Measurements from ENCODE around the gene MDM2. TPM values are rescaled to one million over a fixed set of nuclear protein-coding genes. Genes with fewer than 3 reads are reported as not detected.

The MDM2 gene
- total and polyA plus RNA-seq, 2 of the 13 experiments (the other 11 are each of a cell fraction or from before 2014, with no cell fraction given): 29.3 to 314 TPM

DNA sequence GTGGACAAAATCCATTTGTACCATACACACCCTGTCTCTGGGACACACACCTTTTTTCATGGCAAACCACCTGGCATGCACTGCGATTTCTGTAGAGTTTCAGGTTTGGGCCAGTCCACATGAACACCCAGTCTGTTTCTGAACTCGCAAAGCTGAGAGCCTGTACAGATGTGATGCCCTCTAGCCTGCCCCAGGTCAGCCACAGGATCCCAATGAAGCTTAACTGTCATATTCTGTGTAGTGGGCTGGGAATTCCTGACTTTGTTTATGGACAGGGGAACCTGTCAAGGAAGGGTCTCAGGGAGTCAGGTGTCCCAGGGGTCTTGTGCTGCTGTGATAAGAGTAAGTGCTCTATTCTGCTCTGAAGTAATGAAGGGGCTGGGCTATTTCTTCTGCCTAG, 85.2 kb downstream of the MDM2 start:
- Histone ChIP-seq H2AFZ (ENCODE audit: low read length) (no peak overlapping the region), H3K9ac (ENCODE audit: insufficient read depth, low read depth, low read length) (no peak overlapping the region), H3K79me2 (ENCODE audit: insufficient read depth, low read length) (no peaks in the 10 kb centered on the region), H3K4me1 (ENCODE audit: insufficient read depth, low read length) (peaks cover 25% of the 10 kb centered on the region), H3K4me3 (replicated peaks in 1 of 3; ENCODE audit: insufficient read depth in 1 of 3, low read depth in 2 of 3, low read length in 3 of 3) (no peak overlapping the region), H4K20me1 (ENCODE audit: insufficient read depth, low read length) (no peaks in the 10 kb centered on the region), H3K27ac (ENCODE audit: extremely low read length, insufficient read depth, low read length) (no peak overlapping the region), H3K4me2 (ENCODE audit: low read depth, low read length) (no peak overlapping the region), H3K27me3 (ENCODE audit: control insufficient read depth in 1 of 2, insufficient read depth in 2 of 2, low read length in 2 of 2) (no peaks in the 10 kb centered on the region), H3K36me3 (replicated peaks in 1 of 2; ENCODE audit: control insufficient read depth in 1 of 2, insufficient read depth in 2 of 2, low read length in 2 of 2) (no peaks in the 10 kb centered on the region), H3K9me3 (ENCODE audit: low read length) (no peaks in the 10 kb centered on the region)
- no TSS peak for BruUV-seq (replicated peaks)
- ATAC-seq (no peak), DNase-seq (ENCODE audit: low spot score) (no peak), FAIRE-seq (no peak)
- intact Hi-C loops (cut with micrococcal nuclease; ENCODE audit: unreplicated experiment) (no loop called here), in situ Hi-C loops (cut with HindIII; ENCODE audit: extremely low pct_ligation_motif_present, low pct_unique_long_range_greater_than_20kb) (no loop called here)
- POLR2A ChIA-PET: no interaction called here
- CTCF ChIA-PET (ENCODE audit: low intra/inter-chr PET ratio, low total read pairs): no interaction called here
- 83% methylated on average over 2 of the region's 2 CpGs for WGBS (ENCODE audit: low lambda C conversion rate)
- TF ChIP-seq, protein P1, sequence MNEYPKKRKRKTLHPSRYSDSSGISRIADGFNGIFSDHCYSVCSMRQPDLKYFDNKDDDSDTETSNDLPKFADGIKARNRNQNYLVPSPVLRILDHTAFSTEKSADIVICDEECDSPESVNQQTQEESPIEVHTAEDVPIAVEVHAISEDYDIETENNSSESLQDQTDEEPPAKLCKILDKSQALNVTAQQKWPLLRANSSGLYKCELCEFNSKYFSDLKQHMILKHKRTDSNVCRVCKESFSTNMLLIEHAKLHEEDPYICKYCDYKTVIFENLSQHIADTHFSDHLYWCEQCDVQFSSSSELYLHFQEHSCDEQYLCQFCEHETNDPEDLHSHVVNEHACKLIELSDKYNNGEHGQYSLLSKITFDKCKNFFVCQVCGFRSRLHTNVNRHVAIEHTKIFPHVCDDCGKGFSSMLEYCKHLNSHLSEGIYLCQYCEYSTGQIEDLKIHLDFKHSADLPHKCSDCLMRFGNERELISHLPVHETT (CRISPR knock-in tag; conservative IDR thresholded peaks at IDR 0.05): no peak
- TF ChIP-seq STAG1 (CRISPR knock-in tag; IDR thresholded peaks at IDR 0.05) (no peak), MBNL3 (CRISPR knock-in tag; conservative IDR thresholded peaks at IDR 0.05) (no peak)
- TF ChIP-seq, protein P2, sequence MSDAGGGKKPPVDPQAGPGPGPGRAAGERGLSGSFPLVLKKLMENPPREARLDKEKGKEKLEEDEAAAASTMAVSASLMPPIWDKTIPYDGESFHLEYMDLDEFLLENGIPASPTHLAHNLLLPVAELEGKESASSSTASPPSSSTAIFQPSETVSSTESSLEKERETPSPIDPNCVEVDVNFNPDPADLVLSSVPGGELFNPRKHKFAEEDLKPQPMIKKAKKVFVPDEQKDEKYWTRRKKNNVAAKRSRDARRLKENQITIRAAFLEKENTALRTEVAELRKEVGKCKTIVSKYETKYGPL (CRISPR knock-in tag; IDR thresholded peaks at IDR 0.05): no peak

DNA sequence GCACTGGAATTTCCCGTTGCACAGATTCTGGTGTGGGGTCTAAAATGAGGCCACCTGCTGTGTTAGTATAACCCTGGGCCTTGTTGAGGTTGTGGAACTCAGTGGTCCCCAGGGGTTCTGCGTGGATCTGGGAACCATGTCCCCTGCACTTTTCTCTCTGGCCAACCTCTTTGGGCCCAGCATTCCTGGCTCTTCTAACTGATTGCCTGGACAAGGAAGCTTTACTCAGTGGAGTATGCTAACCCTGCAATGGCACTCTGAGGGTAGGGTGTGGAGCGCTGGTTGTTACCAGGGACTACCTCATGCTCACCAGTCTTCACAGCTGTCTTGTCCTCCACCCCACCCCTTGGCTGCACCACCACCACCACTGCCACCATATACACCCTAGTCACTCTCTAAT, 85.8 kb downstream of the MDM2 start:
- WGBS (ENCODE audit: low lambda C conversion rate): 60% methylated on average over 1 of the region's 3 CpGs
- no peaks in the 10 kb centered on the region for H3K36me3 ChIP-seq (replicated peaks in 1 of 2; ENCODE audit: control insufficient read depth in 1 of 2, insufficient read depth in 2 of 2, low read length in 2 of 2)
- no peak overlapping the region for H3K4me2 ChIP-seq (ENCODE audit: low read depth, low read length)
- intact Hi-C loops (cut with micrococcal nuclease; ENCODE audit: unreplicated experiment) (no loop called here), in situ Hi-C loops (cut with HindIII; ENCODE audit: extremely low pct_ligation_motif_present, low pct_unique_long_range_greater_than_20kb) (no loop called here)
- H3K27ac ChIP-seq (ENCODE audit: extremely low read length, insufficient read depth, low read length): no peak overlapping the region
- peaks cover 28% of the 10 kb centered on the region for H3K4me1 ChIP-seq (ENCODE audit: insufficient read depth, low read length)
- ChIA-PET POLR2A (no interaction called here), CTCF (ENCODE audit: low intra/inter-chr PET ratio, low total read pairs) (no interaction called here)
- H3K9ac ChIP-seq (ENCODE audit: insufficient read depth, low read depth, low read length): no peak overlapping the region
- no peak overlapping the region for H3K4me3 ChIP-seq (replicated peaks in 1 of 3; ENCODE audit: insufficient read depth in 1 of 3, low read depth in 2 of 3, low read length in 3 of 3)
- no peak for DNase-seq (ENCODE audit: low spot score)
- H3K79me2 ChIP-seq (ENCODE audit: insufficient read depth, low read length): no peaks in the 10 kb centered on the region
- H4K20me1 ChIP-seq (ENCODE audit: insufficient read depth, low read length): no peaks in the 10 kb centered on the region
- no peaks in the 10 kb centered on the region for H3K27me3 ChIP-seq (ENCODE audit: control insufficient read depth in 1 of 2, insufficient read depth in 2 of 2, low read length in 2 of 2)
- BruUV-seq (replicated peaks): no TSS peak
- H3K9me3 ChIP-seq (ENCODE audit: low read length): no peaks in the 10 kb centered on the region
- no peak for ATAC-seq
- no peak overlapping the region for H2AFZ ChIP-seq (ENCODE audit: low read length)
- no peak for FAIRE-seq
- TF ChIP-seq SMARCE1 (IDR thresholded peaks at IDR 0.05; ENCODE audit: borderline replicate concordance): no peak
- TF ChIP-seq GTF2F1 (IDR thresholded peaks at IDR 0.05; ENCODE audit: low read length): no peak
- TF ChIP-seq MXI1 (IDR thresholded peaks at IDR 0.05; ENCODE audit: borderline replicate concordance, low read depth, low read length): no peak
- no peak for TF ChIP-seq ZNF430 (CRISPR knock-in tag; IDR thresholded peaks at IDR 0.05)
- no peak for TF ChIP-seq ARID2 (CRISPR knock-in tag; IDR thresholded peaks at IDR 0.05; ENCODE audit: borderline replicate concordance)
- TF ChIP-seq, protein P3, sequence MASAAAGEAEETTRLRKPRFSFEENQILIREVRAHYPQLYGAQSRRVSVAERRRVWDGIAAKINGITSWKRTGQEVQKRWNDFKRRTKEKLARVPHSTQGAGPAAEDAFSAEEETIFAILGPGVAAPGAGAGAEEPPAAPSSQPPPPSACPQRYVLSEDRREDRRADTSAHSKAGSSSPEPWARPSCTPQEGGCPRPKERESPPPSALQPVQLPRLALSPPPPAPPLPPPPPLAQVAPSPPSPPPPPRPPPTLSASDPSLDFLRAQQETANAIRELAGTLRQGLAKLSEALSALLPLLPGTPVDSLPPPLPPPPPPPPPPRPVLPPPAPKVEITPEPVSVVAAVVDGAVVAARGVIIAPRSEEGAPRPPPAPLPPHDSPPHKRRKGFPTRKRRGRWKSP (CRISPR knock-in tag; IDR thresholded peaks at IDR 0.05): no peak
- no peak for TF ChIP-seq ZNF431 (CRISPR knock-in tag; IDR thresholded peaks at IDR 0.05; ENCODE audit: borderline replicate concordance, low read depth)
- no peak for TF ChIP-seq ISL2 (CRISPR knock-in tag; IDR thresholded peaks at IDR 0.05)
- TF ChIP-seq, protein P4, sequence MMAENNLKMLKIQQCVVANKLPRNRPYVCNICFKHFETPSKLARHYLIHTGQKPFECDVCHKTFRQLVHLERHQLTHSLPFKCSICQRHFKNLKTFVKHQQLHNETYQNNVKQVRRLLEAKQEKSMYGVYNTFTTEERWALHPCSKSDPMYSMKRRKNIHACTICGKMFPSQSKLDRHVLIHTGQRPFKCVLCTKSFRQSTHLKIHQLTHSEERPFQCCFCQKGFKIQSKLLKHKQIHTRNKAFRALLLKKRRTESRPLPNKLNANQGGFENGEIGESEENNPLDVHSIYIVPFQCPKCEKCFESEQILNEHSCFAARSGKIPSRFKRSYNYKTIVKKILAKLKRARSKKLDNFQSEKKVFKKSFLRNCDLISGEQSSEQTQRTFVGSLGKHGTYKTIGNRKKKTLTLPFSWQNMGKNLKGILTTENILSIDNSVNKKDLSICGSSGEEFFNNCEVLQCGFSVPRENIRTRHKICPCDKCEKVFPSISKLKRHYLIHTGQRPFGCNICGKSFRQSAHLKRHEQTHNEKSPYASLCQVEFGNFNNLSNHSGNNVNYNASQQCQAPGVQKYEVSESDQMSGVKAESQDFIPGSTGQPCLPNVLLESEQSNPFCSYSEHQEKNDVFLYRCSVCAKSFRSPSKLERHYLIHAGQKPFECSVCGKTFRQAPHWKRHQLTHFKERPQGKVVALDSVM (CRISPR knock-in tag; IDR thresholded peaks at IDR 0.05): no peak
- TF ChIP-seq FIP1L1 (IDR thresholded peaks at IDR 0.05; ENCODE audit: borderline replicate concordance, insufficient read depth, low read depth, low read length): no peak

Data from HepG2 (cell line).